Measurements from ENCODE around the gene DEDD2.
A peak's percentile ranks its signal among the peaks of the same experiment; 100 is the strongest.
"Not testable (repeated sequence)": the region's sequence is repeated elsewhere in the genome, so short reads cannot be mapped to it uniquely, and the experiment has no call there.

DEDD2 gene, protein sequence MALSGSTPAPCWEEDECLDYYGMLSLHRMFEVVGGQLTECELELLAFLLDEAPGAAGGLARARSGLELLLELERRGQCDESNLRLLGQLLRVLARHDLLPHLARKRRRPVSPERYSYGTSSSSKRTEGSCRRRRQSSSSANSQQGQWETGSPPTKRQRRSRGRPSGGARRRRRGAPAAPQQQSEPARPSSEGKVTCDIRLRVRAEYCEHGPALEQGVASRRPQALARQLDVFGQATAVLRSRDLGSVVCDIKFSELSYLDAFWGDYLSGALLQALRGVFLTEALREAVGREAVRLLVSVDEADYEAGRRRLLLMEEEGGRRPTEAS

DNA sequence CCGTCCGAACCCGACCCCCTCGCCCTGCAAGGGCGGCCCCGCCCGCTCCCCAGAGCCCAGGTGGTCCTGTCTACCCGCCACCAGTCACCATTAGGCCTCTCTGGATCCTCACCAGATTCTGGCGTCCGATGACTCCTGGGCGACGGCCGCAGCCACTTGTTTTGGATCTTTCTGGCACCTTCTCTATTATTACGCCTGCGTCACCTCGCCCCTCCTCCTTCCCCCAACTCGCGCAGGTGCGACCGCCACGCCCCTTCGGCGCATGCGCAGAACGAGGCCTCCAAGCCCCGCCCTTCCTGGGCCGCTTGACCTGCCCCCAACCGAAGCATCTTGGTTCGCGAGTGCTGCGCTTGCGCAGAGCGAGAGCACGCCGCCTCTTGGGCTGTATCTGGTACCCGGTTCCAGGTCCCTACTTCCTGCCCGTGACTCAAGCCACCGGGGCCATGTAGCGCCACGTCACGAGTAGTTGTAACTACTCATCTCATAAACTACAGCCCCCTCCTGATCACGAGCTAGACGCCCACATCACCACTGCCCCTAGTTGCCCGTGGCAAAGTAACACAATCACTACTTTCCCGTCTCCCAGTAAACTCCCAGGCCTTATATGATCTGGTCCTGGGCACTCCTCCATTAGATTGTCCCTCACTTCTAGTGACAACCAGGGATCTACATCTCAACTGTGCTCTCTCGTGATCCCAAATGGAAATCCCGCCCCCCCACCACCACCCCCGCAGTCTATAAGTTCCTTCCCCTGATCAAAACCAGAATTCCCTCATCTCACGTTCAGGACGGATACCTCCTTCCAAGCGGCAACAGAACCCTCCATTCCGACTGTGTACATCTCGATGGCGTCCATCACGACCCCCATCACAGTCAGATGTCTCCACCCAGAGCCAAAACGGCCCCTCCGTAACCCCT, at the start of gene DEDD2:
TSS of gene DEDD2 (minus strand) at position 158 of the 918 bp plus-strand sequence. CDS start 670 bp downstream, outside the sequence.
- peak; percentile 100 for DNase-seq

DNA sequence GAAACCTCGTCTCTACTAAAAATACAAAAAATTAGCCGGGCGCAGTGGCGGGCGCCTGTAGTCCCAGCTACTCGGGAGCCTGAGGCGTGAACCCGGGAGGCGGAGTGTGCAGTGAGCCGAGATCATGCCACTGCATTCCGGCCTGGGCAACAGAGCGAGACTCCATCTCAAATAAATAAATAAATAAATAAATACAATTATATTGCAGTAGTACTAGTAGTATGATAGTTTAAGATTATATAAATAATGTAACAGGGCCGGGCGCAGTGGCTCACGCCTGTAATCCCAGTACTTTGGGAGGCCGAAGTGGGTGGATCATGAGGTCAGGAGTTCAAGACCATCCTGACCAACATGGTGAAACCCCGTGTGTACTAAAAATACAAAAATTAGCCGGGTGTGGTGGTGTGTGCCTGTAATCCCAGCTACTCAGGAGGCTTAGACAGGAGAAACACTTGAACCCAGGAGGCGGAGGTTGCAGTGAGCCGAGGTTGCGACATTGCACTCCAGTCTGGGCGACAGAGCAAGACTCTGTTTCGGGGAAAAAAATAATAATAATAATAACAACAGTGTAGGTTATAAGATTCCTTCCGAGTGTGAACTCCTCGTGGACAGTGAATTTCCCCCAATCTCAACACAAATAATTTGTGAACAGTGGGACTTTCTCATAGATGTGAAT, 49.6 kb upstream of the DEDD2 start:
- DNase-seq: not testable (repeated sequence)

DNA sequence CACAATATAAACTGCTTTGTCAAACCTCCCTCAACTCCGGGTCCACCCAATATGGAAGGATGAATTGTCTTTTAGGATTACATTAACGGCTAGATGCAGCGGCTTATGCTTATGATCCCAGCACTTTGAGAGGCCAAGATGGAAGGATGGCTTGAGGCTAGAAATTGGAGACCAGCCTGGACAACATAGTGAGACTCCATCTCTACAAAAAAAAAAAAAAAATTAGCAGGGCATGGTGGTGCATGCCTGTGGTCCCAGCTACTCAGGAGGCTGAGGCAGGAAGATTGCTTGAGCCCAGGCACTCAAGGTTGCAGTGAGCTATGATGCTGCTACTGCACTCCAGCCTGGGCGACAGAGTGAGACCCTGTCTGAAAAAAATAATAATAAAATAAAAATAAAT, 48.6 kb upstream of the DEDD2 start:
- DNase-seq: not testable (repeated sequence)

DNA sequence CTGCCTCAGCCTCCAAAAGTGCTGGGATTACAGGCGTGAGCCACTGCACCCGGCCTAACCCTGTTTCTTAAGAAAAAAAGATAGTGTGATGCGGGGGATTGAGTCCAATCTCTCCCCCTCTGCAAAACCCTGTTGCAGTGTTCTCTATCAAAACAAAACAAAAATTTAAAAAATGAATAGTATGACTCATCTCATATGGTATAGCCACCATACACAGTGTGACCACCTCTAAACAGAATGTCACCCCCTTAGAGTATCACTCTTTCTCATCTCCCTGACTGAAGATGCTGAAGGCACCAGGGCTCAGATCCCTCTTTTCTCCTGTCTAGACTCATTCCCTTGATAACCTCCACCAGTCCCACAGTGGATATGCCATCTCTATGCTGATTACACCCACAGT, 44.3 kb upstream of the DEDD2 start:
- DNase-seq: no peak

DNA sequence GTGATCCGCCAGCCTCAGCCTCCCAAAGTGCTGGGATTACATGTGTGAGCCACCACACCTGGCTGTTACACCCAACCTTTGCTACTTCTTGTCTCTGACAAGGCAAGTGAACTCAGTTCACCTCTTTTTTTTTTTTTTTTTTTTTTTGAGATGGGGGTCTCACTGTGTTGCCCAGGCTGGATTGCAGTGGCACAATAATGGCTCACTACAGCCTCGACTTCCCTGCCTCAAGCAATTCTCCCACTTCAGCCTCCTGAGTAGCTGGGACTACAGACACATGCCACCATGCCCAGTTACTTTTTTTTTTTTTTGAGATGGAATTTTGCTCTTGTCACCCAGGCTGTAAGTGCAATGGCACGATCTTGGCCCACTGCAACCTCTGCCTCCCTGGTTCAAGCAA, 40.4 kb upstream of the DEDD2 start:
- not testable (repeated sequence) for DNase-seq

DNA sequence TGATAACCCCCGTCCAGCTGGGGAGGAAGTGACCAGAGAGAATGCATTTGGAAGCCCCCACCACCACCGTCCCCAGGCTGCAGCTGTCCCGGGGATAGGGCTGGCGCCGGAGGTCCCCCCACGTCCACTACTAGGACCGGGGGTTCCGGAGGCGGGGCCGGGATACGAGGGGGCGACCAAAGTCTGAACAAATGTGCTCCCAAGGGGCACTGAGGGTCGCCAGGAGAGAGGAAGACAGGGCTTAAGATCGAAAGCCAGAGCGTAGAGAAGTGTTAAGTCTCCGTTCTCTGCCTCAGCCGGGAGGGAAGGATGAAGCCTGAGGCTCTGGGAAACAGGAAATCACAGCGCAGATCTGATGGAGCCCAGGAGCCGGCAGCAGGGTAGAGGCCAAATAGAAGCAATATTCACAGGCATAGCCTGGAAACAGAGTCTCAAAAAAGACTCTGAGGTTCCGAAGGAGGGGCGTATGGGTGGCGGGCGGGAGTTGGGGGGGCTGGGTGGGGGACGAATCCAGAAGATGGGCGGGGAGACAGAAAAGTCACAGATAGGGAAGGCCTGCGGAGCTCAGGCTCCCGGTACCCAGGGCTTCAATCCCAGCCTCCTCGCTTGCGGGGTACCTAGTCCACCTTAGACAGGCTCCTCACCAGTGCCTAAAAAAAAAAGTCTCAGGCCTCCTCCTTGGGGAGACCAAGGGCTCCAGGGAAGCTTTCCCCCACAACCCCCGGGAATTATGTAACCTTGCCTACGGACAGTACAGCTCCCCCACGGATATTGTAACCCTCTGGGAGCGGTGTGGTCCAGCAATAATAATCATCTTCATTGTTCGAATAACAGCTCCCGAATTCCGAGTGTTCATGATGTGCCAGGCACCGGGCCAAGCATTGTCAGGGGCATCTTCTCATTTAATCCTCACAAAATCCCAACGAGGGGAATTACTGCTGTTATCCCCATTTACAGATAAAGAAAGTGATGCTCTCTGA, 38.6 kb upstream of the DEDD2 start:
- no peak for DNase-seq

DNA sequence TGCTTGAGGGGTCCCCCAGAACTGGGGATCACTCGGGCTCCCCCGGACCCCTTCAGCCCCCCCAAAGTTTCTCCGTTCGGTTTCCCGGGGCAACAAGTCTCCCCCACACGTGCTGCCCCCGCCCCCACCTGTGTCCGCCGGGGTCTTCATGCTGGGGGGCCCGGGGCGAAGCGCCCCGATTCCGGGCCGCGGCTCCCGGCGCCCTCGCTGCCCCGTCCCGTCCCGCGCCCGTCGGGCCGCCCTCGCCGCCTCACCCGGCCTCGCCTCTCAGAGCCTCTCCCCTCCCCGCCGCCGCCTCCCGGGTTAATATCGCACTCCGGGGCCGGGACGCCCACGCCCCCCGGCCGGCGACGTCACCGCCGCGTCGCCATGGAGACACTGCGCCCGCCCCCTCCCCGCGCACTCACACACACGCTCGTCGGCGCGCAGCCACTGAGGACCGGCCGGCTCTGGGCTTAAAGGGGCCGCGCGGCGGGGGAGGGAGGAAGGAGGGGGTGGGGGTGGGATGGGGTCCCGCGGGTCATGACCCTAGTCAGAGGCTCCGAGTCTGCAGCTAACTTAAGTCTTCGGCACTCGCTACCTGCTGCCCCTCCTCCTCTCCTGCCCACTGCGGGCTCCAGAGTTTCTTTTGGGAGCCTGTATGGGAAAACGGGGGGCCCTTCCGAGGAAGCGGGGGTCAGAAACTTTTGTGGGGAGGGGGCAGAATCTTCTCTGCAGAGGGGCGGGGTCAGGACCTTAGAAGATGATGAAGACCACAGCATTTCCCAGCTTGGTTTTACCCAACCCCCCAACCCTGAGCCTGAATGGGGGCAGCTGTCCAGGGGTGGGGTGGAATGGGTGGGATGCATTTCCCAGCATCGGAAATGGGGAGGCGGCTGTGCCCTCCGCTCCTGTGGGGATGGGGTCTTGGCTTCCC, 37.6 kb upstream of the DEDD2 start, which contains the start of gene ERF:
TSS of gene ERF (minus strand) at position 279 of the 916 bp plus-strand sequence. CDS start at position 150, 129 bp downstream.
- DNase-seq: peak; percentile 94 to 96

DNA sequence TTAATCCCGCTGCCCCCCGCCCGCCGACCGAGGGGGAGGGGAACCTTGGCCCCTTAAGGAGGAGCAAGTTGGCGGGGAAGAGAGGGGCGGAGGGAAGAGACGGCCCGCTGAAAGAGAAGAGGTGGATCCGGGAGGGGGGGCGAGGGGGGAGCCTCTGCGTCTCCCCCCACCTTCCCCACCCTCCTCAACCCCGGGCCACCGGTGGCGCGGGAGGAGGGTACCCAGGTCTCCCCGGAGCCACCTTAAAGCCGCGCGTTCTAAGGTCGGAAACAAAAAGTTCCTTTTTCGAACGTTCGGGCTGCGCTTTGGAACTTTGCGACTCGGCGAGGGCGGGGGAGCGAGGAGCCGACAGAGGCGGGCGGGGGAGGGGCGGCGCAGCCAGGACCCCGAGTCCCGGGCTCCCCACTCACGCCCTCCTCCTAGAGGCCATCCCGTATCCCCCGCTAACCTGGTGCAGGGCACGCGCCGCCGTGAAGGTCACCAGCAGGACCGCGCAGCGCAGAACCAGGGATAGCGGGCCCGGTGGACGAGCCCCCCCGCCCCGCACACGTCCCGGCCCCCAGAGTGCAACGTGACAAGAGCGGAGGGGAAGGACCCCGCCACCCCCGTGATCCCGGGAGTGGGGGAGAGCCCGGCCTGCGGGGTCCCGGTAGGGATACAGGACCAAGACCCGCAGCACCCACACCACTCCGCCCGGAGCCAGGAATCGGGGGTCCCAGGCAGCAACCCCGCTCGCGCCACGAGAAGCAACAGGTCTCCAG, 36.8 kb upstream of the DEDD2 start:
- DNase-seq: peak; percentile 78 to 81

DNA sequence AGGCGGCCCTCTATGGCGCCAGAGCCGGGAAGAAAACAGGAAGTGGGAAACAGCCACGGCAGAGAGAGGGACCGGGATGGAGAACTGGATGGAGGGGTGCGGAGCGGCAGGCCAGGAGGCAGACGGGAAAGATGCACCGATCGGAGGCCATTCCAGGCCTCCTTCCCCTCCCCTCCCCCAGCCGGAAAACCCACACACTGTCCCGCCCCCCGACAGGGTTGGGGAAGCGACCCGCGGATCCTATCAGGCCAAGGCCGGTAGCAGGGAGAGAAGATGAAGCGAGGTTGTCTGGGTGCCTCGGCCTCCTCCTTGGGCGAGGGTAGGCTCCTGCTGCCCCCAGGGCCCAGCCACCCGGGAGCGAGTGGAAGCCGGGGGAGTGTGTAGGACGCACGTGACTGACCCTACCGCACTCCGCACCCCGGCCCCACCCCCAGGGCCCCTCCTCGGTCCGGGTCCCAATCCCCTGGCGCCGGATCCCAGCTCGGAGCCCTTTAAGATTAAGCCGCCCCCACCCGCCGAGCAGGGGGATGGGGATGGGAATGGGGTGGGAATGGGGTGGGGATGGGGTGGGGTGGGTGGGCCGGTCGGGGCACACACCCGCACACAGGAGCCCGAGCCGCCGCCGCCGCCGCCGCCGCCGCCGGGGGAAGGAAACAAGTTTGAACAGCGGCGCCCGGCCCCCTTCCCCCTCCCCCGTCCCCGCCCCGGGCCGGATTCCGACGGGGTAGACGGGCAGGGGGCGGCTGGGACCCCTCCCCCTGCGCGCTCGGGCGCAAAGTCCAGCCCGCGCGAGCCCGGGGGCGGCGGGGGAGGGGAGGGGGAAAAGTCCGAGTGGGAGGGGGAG, 36.0 kb upstream of the DEDD2 start:
- peak; percentile 47 to 61 for DNase-seq

DNA sequence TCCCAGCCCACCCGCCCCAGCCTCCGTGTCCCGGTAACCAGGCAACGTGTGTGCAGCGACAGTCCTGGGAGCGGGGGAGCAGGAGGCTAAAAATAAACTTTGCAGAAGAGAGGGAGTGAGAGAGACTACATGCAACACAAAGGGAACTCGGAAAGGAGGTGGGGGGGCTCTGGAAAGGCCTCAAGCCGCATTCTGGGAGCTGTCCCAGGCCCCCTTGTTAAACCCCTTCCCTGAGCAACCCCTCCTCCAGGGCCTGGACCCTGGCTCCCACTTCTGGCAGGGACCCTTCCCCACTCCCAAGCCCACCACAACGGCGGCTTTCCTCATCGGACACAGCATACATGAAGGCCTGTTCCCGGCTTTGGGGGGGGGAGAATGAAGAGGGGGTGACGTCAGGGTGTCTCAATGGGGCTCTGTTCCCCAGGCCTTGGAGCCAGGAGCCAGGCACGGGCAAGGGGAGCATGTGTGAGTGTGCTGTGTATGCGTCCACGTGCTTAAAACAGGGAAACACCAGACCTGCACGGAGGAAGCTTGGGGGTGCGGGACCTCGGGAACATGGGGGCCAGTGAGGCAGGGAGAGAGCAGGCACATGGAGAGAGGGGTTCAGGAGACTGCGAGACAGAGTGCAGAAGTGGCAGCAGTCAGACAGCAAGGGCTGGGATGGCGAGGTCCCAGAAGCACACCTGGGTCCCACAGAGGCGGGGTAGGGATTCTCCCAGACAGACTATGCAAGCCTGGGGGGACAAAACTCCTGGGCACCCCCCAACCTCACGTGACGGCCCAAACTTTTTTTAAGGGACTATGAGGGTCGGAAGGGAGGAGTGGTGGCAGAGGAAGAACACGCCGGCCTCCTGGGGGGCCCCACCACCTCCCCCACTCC, 35.1 kb upstream of the DEDD2 start:
- DNase-seq: peak in 1 of 2 donors; percentile 34

DNA sequence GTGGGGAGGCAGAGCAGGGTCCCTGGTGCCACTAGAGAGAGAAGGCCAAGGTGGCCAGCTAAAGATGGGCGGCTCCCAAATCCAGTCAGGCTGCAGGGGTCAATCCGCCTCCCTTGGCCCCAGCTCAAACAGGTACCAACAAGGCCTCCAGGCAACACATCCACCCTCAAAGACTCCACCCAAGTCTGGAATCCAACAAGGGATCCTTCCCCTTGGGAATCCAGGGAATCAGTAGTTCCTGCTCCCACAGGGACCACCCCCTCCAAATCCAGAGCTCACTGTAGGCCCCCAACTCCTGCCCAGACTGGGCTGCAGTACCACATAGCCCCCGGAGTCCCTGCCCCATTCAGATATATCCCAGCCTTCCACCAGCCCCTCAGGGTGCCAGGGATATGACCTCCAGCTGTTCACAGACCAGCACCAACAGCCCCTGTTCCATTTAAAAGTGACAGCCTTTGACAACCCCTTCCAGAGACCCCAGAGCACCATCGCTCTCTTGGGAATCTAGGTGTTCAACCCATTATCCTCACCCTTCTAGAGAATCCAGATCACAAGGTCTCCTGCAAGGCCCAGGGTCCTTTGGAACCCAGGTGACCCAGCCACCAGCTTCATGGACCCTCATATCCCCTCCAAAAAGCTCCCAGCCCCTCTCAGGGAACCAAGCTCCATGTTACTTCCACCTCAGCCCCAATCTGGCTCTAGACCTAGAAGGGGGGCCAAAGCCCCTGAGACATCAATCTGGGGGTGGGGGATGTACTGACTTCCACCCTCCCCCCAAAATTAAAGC, 34.3 kb upstream of the DEDD2 start:
- peak in 1 of 2 donors; percentile 34 for DNase-seq

DNA sequence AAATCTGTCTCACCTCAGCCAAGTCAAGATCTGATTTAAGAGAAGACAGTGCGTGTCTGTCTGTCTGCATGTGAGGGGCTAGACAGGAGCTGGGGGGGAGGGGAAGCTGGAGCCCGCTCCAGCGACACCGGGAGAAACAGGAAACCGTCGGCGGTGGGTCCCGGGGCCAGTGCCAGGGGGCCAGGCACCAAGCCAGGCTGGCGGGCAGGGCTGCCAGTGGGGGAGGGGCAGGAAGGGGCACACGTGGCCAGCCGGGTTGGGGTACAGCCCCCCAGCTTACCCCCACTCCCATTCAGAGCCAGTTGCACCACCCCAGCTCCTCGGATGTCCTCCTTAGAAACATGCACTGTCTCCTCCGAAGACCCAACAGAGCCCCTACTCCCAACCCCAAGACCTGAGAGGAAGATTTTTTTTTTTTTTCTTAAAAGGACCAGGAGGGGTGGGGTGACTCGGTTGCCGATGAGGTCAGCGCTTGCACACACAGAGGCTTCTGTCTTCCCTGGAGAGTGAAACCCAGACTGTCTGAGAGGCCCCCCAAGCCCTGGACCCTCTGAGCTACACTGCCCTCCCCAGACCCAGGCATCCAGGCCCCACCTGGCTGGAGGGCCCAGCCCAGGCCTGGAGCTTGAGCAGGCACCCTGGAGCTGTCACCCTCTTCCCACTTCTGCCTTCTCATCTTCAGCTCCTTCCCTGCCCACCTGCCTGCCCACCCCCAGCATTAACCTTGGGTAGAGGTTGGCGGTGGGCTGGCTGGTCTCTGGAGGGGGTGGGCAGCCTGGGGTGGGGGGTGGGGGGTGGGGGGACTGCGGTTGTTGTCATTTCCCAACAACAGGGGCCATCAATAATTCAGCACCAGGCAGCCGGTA, 33.4 kb upstream of the DEDD2 start:
- DNase-seq: peak in 1 of 2 donors; percentile 25

DNA sequence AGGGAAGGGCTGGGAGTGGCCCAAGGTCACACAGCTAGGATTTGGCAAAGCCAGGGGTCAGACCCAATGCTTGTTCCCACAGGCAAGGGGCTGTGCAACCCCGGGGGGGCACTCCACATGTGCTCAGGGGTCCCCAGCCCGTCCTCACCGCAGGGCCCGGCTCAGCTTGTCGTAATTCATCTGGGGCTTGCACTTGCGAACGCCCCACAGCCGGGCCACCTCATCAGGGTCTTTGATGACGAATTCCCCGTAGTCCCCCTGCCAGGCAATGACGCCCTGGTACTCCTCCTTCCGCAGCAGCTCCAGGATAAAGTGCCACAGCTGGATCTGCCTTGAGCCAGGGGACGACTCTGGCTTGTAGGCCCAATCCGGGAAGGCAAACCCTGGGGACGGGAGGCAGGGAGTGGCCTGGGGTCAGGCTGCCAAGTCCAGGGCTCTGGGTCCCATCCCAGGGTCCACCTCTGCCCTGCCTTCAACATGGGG, 32.7 kb upstream of the DEDD2 start:
- DNase-seq: peak in 1 of 2 donors; percentile 31

DNA sequence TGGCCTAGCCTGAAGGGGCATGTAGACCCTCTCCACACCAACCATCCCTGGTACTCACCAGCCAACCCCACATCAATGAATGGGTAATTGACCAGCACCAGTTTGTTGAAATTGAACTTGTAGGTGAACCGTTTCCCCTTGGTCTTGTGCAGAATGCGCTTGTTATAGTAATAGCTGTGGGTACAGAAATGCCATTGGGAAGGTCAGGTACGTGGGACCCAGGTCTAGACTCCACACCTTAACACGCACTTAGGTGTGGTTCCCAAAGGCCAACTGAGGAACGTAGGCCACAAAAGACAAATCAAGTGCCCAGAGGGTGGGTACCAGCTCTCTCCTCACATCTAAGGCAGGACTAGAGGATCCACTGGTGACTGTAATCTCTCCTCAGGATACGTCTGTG, 32.3 kb upstream of the DEDD2 start:
- no peak for DNase-seq

DNA sequence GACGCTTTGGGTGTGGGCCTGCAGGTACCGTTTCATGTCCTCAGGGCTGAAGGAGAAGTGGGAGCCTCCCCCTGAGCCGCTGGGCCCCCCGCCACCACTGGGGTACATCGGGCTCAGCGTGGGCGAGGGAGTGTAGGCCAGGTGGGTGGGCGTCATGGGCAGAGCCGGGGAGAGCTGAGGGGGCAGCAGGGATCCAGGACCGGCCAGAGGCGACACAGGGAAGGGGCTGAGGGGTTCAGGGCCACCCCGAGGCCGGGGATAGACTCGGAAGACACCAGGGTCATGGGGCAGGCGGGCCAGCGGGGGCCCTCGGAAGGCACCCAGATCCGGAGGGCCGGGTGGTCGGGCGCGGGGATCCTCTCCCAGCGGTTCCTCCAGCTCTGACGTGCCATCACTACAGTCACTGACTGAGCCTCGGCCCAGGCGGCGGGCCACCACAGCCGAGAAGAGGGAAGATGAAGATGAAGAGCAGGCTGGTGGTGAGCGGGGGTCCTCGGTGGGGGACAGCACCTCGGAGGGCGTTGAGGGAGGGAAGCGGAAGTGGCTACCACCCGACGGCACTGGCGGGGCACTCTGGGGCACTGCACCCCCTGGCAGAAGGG, 31.8 kb upstream of the DEDD2 start:
- DNase-seq: no peak
